ENCODE results near the gene USP25.

- TF ChIP-seq REST (IDR thresholded peaks at IDR 0.05; ENCODE audit: insufficient replicate concordance, low read depth) = no peak
- TF ChIP-seq CTCF (IDR thresholded peaks at IDR 0.05; ENCODE audit: insufficient read depth, low read length) = no peak
Observed at GRCh38 chr21:15794277-15794912, 64.6 kb downstream of the USP25 start.
